PC-3 (cell line): ENCODE results near the gene KIF20B. TPM values are rescaled to one million over a fixed set of nuclear protein-coding genes. Genes with fewer than 3 reads are reported as not detected.

Experiments
- ATAC-seq: fragments of 200-7000 bp; cut with Tn5 transposase; 2 replicates; pipeline ENCODE4 v1.9.1; 2020; ENCODE audit warnings: mild to moderate bottlenecking, moderate library complexity
- BruUV-seq: library from RNA; stranded (reverse); fragments of 400-500 nt; replicated peaks from 2 replicates; lab custom pipeline; 2021; lab: Mats Ljungman, UMichigan
- CTCF ChIA-PET: fragments of 300-600 bp; sonication (Branson Sonifier 250); formaldehyde crosslinking; loops from one replicate; lab custom pipeline; 2022; ENCODE audit warnings: antibody characterized with exemption; lab: Charles Lee
- POLR2A ChIA-PET: fragments of 300-600 bp; sonication (Branson Sonifier 250); formaldehyde crosslinking; loops from one replicate; lab custom pipeline; 2022; ENCODE audit warnings: antibody characterized with exemption; ENCODE audit not compliant: unreplicated experiment; lab: Charles Lee
- DNase-seq: peaks from one replicate; pipeline ENCODE4 v3.0.0-alpha.2; 2015
- H2AFZ ChIP-seq: fragments of 300-600 bp; sonication (generic); 2 replicates; pipeline ENCODE4 v1.6.0; 2016; ENCODE audit warnings: antibody characterized with exemption, low read length
- H3F3A ChIP-seq: fragments of 300-600 bp; sonication (generic); one replicate; pipeline ENCODE4 v1.6.0; 2017; ENCODE audit warnings: antibody characterized with exemption, low read length, control low read depth, mild to moderate bottlenecking; ENCODE audit not compliant: unreplicated experiment
- H3K27ac ChIP-seq: fragments of 300-600 bp; sonication (generic); 2 replicates; pipeline ENCODE4 v1.5.1; 2016; ENCODE audit warnings: mild to moderate bottlenecking, low read length
- H3K27me3 ChIP-seq: fragments of 300-600 bp; sonication (generic); 2 replicates; pipeline ENCODE4 v1.6.1; 2016; ENCODE audit warnings: low read length, mixed read lengths
- H3K36me3 ChIP-seq: fragments of 300-600 bp; sonication (generic); 2 replicates; pipeline ENCODE4 v1.6.1; 2016; ENCODE audit warnings: low read depth, mixed run types, low read length, mixed read lengths
- H3K4me1 ChIP-seq: fragments of 300-600 bp; sonication (generic); 2 replicates; pipeline ENCODE4 v1.5.1; 2016; ENCODE audit warnings: low read length; ENCODE audit not compliant: insufficient read depth
- H3K4me2 ChIP-seq: fragments of 300-600 bp; sonication (generic); 2 replicates; pipeline ENCODE4 v1.6.0; 2016; ENCODE audit warnings: low read length
- H3K4me3 ChIP-seq: fragments of 300-600 bp; sonication (generic); 2 replicates; pipeline ENCODE4 v1.5.1; 2016; ENCODE audit warnings: mild to moderate bottlenecking, low read length, mixed read lengths
- H3K79me2 ChIP-seq: fragments of 300-600 bp; sonication (generic); 2 replicates; pipeline ENCODE4 v1.6.1; 2017; ENCODE audit warnings: low read length, mixed read lengths
- H3K9ac ChIP-seq: fragments of 300-600 bp; sonication (generic); 2 replicates; pipeline ENCODE4 v1.6.0; 2016; ENCODE audit warnings: mild to moderate bottlenecking, low read length
- H3K9me2 ChIP-seq: fragments of 300-600 bp; sonication (generic); replicated peaks from 2 replicates; pipeline ENCODE4 v1.6.1; 2016; ENCODE audit warnings: mixed run types, low read length, mixed read lengths
- H3K9me3 ChIP-seq: fragments of 300-600 bp; sonication (generic); 2 replicates; pipeline ENCODE4 v1.6.1; 2016; ENCODE audit warnings: low read length, mixed read lengths
- H4K20me1 ChIP-seq: fragments of 300-600 bp; sonication (generic); 2 replicates; pipeline ENCODE4 v1.6.1; 2016; ENCODE audit warnings: low read length, mixed read lengths
- CTCF ChIP-seq: fragments of 300-600 bp; sonication (generic); conservative IDR thresholded peaks from 2 replicates; pipeline ENCODE4 v1.5.1; 2017; ENCODE audit warnings: antibody characterized with exemption, low read depth, mild to moderate bottlenecking, low read length
- EZH2 ChIP-seq: fragments of 300-600 bp; sonication (generic); IDR thresholded peaks from one replicate; pipeline ENCODE4 v1.6.1; 2017; ENCODE audit warnings: antibody characterized with exemption, mild to moderate bottlenecking, low read length; ENCODE audit not compliant: unreplicated experiment
- EZH2phosphoT487 ChIP-seq: fragments of 300-600 bp; sonication (generic); IDR thresholded peaks from 2 replicates; pipeline ENCODE4 v1.6.1; 2018; ENCODE audit warnings: mild to moderate bottlenecking, antibody characterized with exemption, low read length, borderline replicate concordance
- intact Hi-C: fragments of 100-400 bp; cut with micrococcal nuclease; formaldehyde crosslinking; loops from 2 replicates; pipeline ENCODE4 v1.9.0; 2023
- total RNA-seq: library from RNA; depleted of rRNA; stranded (reverse); fragments of >200 nt; gene quantifications from 2 replicates; pipeline ENCODE4 v1.2.3, GENCODE V29; 2014

KIF20B gene
- total RNA-seq, 1 experiment from 2014 or later, result 12.6 TPM

- 0 out of 2 replicates have a peak overlapping the region, but pooled peaks have one; percentile 90 for H3K4me2 ChIP-seq
- peak; percentile 10 for DNase-seq
- BruUV-seq, result no TSS peak
- H2AFZ ChIP-seq, result no peak overlapping the region
- intact Hi-C loops, result loop anchor here (5.0 kb wide), 1 partner anchor 272 kb away; no protein-coding TSS in a partner anchor
- no peaks in the 10 kb centered on the region for H3K9me2 ChIP-seq
- no peak overlapping the region for H3K9ac ChIP-seq
- no peaks in the 10 kb centered on the region for H3F3A ChIP-seq
- peaks cover 32% of the 10 kb centered on the region for H3K79me2 ChIP-seq
- no peaks in the 10 kb centered on the region for H3K27me3 ChIP-seq
- ChIA-PET POLR2A (no interaction called here), CTCF (no interaction called here)
- ATAC-seq, result no peak
- H3K27ac ChIP-seq, result no peak overlapping the region
- no peak for TF ChIP-seq CTCF
- TF ChIP-seq EZH2, result no peak
- no peak for TF ChIP-seq EZH2phosphoT487
- no peaks in the 10 kb centered on the region for H3K9me3 ChIP-seq
- H4K20me1 ChIP-seq, result no peaks in the 10 kb centered on the region
- H3K4me3 ChIP-seq, result no peak overlapping the region
- H3K36me3 ChIP-seq, result no peaks in the 10 kb centered on the region
- peaks cover 19% of the 10 kb centered on the region for H3K4me1 ChIP-seq
Measured at GRCh38 chr10:89699581-89700064, 1.8 kb upstream of the KIF20B start.

- CTCF ChIA-PET, result interaction anchor here (0.5 to 0.6 kb wide), 3 partner anchors 262 to 1886 kb away, joined by 3 to 4 read pairs (median 4); no protein-coding TSS in a partner anchor
- intact Hi-C loops, result loop anchor here (1.0 to 5.0 kb wide), 3 partner anchors 56 to 274 kb away; partner anchors contain the start of gene PANK1
- peak overlapping the region; percentile 90 for H3K4me2 ChIP-seq
Measured at GRCh38 chr10:89700923-89701241, 508 bp upstream of the KIF20B start.

More at GRCh38 chr10:89700923-89701241, 508 bp upstream of the KIF20B start:
- ATAC-seq, result peak; percentile 45
- no peaks in the 10 kb centered on the region for H3K9me2 ChIP-seq
- peak overlapping the region; percentile 89 for H2AFZ ChIP-seq
- H3K4me1 ChIP-seq, result peaks cover 19% of the 10 kb centered on the region
- H3F3A ChIP-seq, result no peaks in the 10 kb centered on the region
- no peaks in the 10 kb centered on the region for H4K20me1 ChIP-seq
- no peak for DNase-seq
- peaks cover 45% of the 10 kb centered on the region for H3K79me2 ChIP-seq
- H3K4me3 ChIP-seq, result peak overlapping the region; percentile 82
- POLR2A ChIA-PET, result no interaction called here
- H3K9me3 ChIP-seq, result no peaks in the 10 kb centered on the region
- TF ChIP-seq EZH2 (no peak), EZH2phosphoT487 (no peak), CTCF (no peak)
- H3K36me3 ChIP-seq, result no peaks in the 10 kb centered on the region
- TSS peak; percentile 89 for BruUV-seq
- H3K27ac ChIP-seq, result peak overlapping the region; percentile 34
- no peaks in the 10 kb centered on the region for H3K27me3 ChIP-seq
- peak overlapping the region; percentile 87 for H3K9ac ChIP-seq
